ENCODE results near the gene KCMF1.

Gene KCMF1

GRCh38 chr2:84972932-84973331 is 2.0 kb downstream of the KCMF1 start:
- DNase-seq (ENCODE audit: insufficient read length, low spot score), result no peak
- FAIRE-seq, result no peak

DNA sequence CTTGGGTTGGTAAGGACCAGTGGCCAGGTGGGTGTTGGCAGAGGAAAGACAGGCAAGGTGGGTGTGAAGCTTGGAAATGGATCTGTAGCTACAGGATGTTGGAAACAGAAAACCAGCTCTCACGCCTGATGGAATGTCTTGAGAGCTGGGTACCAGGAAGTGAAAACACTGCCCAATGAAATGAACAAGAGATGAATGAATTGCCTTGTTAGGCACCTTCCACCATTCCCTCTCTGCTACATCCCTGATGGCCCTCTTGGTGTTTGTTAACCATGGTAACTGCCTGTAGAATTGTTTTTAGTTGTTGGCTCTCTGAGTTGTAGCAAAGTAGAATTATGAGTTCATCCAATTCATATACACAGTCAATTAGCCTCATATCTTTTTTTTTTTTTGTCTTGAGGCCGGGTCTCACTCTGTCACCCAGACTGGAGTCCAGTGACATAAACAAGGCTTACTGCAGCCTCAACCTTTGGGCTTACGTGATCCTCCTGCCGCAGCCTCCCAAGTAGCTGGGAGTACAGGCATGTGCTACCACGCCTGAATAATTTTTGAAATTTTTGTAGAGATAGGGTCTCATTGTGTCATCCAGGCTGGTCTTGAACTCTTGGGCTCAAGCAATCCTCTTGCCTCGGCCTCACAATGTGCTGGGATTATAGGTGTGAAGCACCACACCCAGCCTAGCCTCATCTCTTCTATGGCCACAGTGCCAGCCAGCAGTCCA is 9.5 kb downstream of the KCMF1 start:
- no peak for DNase-seq (ENCODE audit: insufficient read length, low spot score)
- FAIRE-seq, result no peak

GRCh38 chr2:84986018-84986417 is 15.1 kb downstream of the KCMF1 start:
- FAIRE-seq (no peak), DNase-seq (ENCODE audit: insufficient read length, low spot score) (no peak)

DNA sequence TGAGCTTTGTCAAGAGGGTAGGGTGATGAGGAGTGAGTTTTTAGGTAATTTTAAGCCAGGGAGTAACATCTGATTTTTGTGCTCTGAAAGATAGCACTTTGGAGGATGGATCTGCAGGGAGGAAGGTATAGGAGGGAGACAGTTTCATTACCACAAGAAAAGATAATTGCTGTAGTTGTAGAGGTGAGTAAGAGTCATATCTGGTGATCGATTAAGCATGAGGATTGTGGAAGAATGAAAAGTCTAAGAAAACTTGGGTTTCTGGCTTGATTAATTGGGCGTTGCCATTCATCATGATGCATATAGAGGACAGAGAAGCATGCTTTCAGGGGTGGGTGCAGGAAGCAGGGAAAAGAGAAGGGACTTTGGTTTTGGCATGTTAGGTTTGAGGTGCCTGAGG is 18.5 kb downstream of the KCMF1 start:
- FAIRE-seq, result no peak
- no peak for DNase-seq (ENCODE audit: insufficient read length, low spot score)

GRCh38 chr2:84989927-84990326 is 19.0 kb downstream of the KCMF1 start:
- no peak for FAIRE-seq
- no peak for DNase-seq (ENCODE audit: insufficient read length, low spot score)

DNA sequence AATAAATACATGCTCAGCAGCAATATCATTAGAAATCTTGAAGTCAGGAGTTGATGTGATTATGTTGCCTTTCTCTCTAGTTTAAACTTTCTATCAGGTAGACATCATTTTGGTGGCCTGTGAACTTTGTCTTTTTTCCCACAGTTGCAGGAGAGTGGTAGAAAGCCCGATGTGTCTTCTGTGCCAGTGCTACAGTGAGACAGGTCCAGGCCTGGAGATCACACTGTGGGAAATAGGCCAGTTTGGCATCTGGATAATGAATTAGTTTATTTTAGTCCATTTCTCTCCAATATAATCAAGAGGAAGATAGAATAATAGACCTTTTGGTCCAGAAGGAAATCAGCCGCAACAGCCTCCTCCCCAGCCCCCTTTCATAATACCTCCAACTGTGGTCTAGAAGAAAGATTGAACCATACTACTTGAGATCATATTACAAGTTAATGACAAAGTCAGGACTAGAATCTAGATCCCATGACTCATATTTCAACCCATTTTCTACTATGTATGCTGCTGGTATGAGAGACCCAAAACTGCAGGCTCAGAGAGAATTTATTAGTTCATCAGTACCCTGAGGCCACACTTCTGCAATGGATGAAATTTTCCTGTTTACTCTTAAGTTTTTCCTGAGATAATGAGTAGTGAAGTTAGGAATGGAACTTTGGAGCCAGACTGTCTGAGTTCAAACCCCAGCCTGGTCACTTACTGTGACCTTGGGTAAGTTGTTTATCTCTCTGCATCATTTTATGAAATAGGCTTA is 20.6 kb downstream of the KCMF1 start:
- no peak for DNase-seq (ENCODE audit: insufficient read length, low spot score)
- no peak for FAIRE-seq

GRCh38 chr2:84995826-84996225 is 24.9 kb downstream of the KCMF1 start:
- FAIRE-seq (no peak), DNase-seq (ENCODE audit: insufficient read length, low spot score) (no peak)

GRCh38 chr2:84996909-84997308 is 25.9 kb downstream of the KCMF1 start:
- FAIRE-seq, result no peak

DNA sequence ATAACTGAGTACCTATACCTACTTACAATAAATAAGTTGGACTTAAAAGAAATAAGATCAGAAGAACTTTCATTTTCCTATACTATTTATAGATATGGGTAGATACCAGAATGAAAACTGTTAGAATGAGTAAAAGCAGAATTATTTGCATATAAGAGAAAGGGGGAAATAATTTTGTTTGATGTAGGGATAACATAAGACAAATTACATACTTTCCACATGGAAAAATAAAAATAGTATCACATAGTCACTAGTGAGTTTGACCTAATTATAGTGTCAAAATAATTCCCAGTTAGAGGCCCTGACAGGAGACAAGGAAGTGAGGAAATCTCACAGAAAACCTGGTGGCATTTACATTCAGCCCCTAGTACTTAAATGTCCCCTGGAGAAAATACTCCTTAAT is 28.6 kb downstream of the KCMF1 start:
- FAIRE-seq (peak; percentile 4), DNase-seq (ENCODE audit: insufficient read length, low spot score) (no peak)

More at GRCh38 chr2:84996909-84997308, 25.9 kb downstream of the KCMF1 start:
- DNase-seq (ENCODE audit: insufficient read length, low spot score), result no peak

DNA sequence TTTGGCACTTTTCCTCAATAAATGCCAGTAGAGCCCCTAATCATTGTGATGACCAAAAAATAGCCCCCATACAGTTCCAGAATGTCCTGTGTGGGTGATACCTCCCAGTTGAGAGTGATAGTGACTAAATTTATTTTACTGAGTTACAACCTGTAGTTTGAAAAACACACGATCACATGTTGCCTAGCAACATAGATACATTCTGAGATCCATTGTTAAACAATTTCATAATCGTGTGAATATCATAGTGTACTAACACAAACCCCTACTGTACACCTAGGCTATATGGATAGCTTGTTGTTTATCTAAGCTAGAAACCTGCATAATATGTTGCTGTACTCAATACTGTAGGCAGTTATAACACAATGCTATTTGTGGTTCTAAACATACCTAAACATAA is 30.6 kb downstream of the KCMF1 start:
- no peak for FAIRE-seq
- no peak for DNase-seq (ENCODE audit: insufficient read length, low spot score)

DNA sequence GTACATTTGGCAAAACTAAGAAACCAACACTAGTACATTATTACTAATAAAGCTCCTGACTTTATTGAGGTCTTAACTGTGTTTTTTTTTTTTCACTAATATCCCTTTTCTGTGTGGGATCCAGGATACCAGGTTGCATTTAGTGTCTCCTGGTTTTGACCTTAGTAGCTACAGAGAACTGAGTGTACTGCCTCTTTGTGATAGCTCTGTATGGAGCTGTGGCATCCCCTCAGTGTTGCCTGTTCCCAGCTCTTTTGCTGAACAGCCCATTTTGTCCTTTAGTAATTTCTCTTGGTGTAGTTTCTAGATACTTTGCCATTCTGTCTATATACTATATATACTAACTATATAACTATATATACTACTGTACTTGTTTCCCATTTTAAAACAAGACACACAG is 31.6 kb downstream of the KCMF1 start:
- FAIRE-seq, result no peak

GRCh38 chr2:85008252-85008651 is 37.3 kb downstream of the KCMF1 start:
- FAIRE-seq, result no peak

More for the DNA sequence above, 31.6 kb downstream of the KCMF1 start:
- no peak for DNase-seq (ENCODE audit: insufficient read length, low spot score)

GRCh38 chr2:85009019-85009618 is 38.2 kb downstream of the KCMF1 start:
- no peak for FAIRE-seq
- no peak for DNase-seq (ENCODE audit: insufficient read length, low spot score)

More at GRCh38 chr2:85008252-85008651, 37.3 kb downstream of the KCMF1 start:
- DNase-seq (ENCODE audit: insufficient read length, low spot score), result no peak

DNA sequence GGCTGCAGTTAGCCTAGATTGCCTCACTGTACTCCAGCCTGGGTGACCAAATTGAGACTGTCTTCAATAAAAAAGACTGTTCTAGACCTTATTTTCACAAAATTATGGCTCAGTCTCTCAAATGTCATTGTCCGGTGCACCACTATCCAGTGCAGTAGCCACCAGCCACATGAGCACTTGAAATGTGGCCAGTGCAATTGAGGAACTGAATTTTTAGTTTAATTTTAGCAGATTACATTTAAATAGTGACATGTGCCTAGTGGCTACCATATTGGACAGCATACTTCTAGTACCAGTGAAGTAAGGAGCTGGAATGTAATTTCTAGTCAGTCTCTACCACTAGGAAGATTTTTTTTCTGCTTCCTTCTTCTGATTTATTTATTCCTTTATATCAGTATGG is 39.4 kb downstream of the KCMF1 start:
- DNase-seq (ENCODE audit: insufficient read length, low spot score), result no peak
- FAIRE-seq, result no peak

DNA sequence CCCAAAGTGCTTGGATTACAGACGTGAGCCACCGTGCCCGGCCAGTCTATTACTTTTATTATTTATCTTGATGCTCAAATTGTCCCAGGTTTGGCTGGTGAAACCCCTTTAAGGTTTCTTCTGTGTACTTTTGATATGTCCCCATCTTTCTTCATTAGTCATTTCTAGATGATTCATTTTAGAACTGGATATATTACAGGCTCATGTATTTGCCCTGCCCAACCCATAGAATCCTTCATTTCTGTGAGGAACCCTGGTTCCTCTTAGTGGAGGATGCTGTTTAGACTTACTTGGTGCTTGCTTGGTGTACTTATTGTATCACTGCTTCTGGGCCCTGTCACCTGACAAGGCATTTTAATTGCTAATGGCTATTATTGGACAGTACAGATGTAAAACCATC is 40.1 kb downstream of the KCMF1 start:
- no peak for DNase-seq (ENCODE audit: insufficient read length, low spot score)
- no peak for FAIRE-seq

DNA sequence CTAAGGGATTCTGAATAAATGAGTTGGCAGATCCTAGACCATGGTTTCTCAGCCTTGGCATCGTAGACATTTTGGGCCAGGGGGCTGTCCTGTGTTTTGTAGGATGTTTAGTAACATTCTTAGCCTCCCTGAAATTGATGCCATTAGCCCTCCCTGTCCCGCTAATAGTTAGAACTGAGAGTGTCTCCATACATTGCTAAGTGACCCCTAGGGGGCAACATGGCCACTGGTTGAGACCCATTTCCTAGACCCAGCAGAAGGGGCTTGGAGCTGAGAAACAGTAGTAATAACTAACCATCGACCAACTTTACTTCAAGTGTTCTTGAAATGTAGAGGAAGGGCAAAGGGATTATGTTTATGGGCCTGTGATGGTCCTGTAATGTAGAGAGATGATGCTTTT is 40.8 kb downstream of the KCMF1 start:
- no peak for DNase-seq (ENCODE audit: insufficient read length, low spot score)
- FAIRE-seq, result peak; percentile 44

DNA sequence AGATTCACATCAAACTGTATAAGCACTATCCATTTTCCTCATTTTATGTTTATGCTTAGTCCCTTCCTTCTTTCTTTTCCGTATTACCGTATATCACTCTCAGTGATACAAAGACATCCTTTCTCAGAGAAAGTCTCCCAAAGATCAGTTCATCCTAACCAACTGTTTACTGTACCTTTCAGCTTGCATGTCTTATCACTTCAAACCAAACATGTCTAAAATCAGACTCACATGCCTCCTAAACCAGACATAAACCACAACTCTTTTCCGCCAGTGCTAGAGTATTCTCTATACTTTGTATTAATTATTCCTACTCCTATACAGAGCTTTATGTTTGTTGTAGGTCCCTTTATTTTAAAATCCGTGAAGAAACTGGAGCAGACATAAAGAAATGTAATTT is 41.5 kb downstream of the KCMF1 start:
- FAIRE-seq, result no peak
- no peak for DNase-seq (ENCODE audit: insufficient read length, low spot score)

DNA sequence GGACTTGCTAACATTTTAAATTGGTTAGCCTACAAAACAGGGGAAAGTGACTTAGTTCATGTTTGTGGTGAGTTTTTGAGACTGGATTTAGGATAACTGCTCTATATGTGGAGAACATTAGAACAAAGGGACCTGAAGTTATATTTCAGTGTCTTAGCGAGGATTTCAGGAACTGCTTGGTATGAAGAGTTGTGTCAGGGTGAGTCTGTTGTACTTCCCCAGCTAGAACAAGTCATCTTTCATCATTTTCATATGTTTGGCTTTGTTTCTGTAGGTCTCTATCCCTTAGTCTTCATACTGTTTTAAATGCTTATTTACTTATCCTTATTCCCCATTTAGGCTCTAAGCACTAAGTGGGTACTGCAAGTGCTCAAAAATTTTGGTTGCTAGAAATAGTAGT is 41.9 kb downstream of the KCMF1 start:
- no peak for DNase-seq (ENCODE audit: insufficient read length, low spot score)

DNA sequence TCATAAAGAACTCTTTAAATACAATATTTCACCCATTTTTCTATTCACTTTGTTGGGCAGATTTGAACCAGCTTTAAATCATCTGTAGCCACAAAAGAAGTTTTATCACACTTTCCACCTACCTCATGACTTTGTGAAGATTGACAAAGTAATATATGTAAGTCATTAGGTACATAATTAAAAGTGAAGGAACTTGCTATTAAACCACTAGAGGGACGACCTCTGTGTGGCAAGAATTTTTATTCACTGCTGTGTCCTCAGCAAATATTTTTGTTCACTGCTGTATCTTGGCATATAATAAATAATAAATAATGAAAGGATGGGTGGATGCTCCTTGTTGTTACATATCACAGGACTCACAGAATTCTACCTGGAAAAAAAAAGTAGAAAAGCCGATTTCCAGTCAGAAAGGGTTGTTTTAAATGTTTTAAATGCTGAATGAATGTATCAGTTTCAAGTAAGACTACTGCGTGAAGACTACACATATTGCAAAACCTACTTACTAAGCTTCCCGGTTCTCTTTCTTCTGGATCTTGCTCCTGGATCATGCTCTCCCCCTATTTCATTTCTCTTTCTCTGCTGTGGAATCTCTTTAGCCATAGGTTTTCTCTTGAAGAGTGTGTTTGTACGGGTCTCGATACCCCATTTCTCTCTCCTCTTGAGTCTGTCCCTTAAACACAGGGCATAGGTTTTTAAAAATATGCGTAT is 44.8 kb downstream of the KCMF1 start:
- DNase-seq (ENCODE audit: insufficient read length, low spot score) (no peak), FAIRE-seq (no peak)

More for the DNA sequence above, 41.9 kb downstream of the KCMF1 start:
- FAIRE-seq, result no peak

DNA sequence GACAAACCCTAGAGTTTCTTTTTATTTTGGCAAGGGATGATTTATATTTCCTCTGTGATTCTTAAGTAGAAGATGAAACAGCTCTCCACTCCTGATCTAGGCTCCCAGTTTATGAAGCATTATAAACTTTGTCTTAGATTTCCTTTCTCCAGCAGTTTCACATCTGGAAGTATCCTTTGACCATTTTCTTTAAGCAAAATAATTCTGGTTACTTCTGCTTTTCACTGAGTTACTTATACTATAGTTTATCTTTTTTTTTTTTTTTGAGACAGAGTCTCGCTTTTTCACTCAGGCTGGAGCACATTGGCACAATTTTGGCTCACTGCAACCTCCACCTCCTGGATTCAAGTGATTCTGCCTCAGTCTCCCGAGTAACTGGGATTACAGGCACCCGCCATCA is 45.5 kb downstream of the KCMF1 start:
- DNase-seq (ENCODE audit: insufficient read length, low spot score) (no peak), FAIRE-seq (peak; percentile 31)

GRCh38 chr2:85017411-85018048 is 46.6 kb downstream of the KCMF1 start:
- FAIRE-seq, result no peak
- DNase-seq (ENCODE audit: insufficient read length, low spot score), result no peak
